ENCODE results near the gene RAD23A. TPM values are rescaled to one million over a fixed set of nuclear protein-coding genes. Genes with fewer than 3 reads are reported as not detected.

Gene RAD23A
- total and polyA plus RNA-seq, 10 of the 15 experiments (the other 5 are each of a cell fraction or from before 2014, with no cell fraction given): 8.8 to 198 (median 119) TPM

GRCh38 chr19:12983542-12984142 is 38.0 kb downstream of the RAD23A start (continued):
- no peak for TF ChIP-seq USF1 (IDR thresholded peaks at IDR 0.05; ENCODE audit: borderline replicate concordance, extremely low read length, insufficient read depth, low read depth, low read length)
- peak; percentile 53; the same call in 1 of the 2 replicates for TF ChIP-seq CREB1 (IDR thresholded peaks at IDR 0.05; ENCODE audit: low read depth)
- TF ChIP-seq POLR2AphosphoS2 (IDR thresholded peaks at IDR 0.05; ENCODE audit: low read depth, low read length): no peak
- TF ChIP-seq, protein P1, sequence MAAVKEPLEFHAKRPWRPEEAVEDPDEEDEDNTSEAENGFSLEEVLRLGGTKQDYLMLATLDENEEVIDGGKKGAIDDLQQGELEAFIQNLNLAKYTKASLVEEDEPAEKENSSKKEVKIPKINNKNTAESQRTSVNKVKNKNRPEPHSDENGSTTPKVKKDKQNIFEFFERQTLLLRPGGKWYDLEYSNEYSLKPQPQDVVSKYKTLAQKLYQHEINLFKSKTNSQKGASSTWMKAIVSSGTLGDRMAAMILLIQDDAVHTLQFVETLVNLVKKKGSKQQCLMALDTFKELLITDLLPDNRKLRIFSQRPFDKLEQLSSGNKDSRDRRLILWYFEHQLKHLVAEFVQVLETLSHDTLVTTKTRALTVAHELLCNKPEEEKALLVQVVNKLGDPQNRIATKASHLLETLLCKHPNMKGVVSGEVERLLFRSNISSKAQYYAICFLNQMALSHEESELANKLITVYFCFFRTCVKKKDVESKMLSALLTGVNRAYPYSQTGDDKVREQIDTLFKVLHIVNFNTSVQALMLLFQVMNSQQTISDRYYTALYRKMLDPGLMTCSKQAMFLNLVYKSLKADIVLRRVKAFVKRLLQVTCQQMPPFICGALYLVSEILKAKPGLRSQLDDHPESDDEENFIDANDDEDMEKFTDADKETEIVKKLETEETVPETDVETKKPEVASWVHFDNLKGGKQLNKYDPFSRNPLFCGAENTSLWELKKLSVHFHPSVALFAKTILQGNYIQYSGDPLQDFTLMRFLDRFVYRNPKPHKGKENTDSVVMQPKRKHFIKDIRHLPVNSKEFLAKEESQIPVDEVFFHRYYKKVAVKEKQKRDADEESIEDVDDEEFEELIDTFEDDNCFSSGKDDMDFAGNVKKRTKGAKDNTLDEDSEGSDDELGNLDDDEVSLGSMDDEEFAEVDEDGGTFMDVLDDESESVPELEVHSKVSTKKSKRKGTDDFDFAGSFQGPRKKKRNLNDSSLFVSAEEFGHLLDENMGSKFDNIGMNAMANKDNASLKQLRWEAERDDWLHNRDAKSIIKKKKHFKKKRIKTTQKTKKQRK (IDR thresholded peaks at IDR 0.05; ENCODE audit: low read depth, low read length): no peak
- no peak for TF ChIP-seq GABPA (IDR thresholded peaks at IDR 0.05; ENCODE audit: low read depth)
- no peak for TF ChIP-seq MTA2 (IDR thresholded peaks at IDR 0.05; ENCODE audit: low read depth)
- TF ChIP-seq ZNF217 (IDR thresholded peaks at IDR 0.05): peak; percentile 42; the same call in 1 of the 2 replicates
- 0 out of 4 replicates have a peak, but pooled peaks of 1 of the 2 experiments have one; percentile 25 for TF ChIP-seq SRF (IDR thresholded peaks at IDR 0.05; ENCODE audit: low read depth in 2 of 2, low read length in 2 of 2)
- TF ChIP-seq SMARCA5 (IDR thresholded peaks at IDR 0.05): peak; percentile 73
- TF ChIP-seq CHD1 (IDR thresholded peaks at IDR 0.05; ENCODE audit: low read depth, low read length): no peak
- TF ChIP-seq RBBP5 (conservative IDR thresholded peaks at IDR 0.05): no peak
- peak; percentile 62 for TF ChIP-seq RAD21 (IDR thresholded peaks at IDR 0.05; ENCODE audit: insufficient read depth, low read depth, low read length)
- TF ChIP-seq CREM (IDR thresholded peaks at IDR 0.05; ENCODE audit: low read depth): 0 out of 2 replicates have a peak, but pooled peaks have one; percentile 12
- no peak for TF ChIP-seq ATF2 (IDR thresholded peaks at IDR 0.05; ENCODE audit: low read length)
- TF ChIP-seq RB1 (IDR thresholded peaks at IDR 0.05; ENCODE audit: borderline replicate concordance): peak; percentile 69; the same call in 1 of the 2 replicates
- TF ChIP-seq HCFC1 (IDR thresholded peaks at IDR 0.05; ENCODE audit: low read length): 0 out of 2 replicates have a peak, but pooled peaks have one; percentile 17
- TF ChIP-seq NFYA (IDR thresholded peaks at IDR 0.05; ENCODE audit: borderline replicate concordance, low read depth, low read length): no peak
- TF ChIP-seq E2F4 (IDR thresholded peaks at IDR 0.05; ENCODE audit: low read depth, low read length): 0 out of 2 replicates have a peak, but pooled peaks have one; percentile 23
- TF ChIP-seq RELA (IDR thresholded peaks at IDR 0.05; ENCODE audit: borderline replicate concordance, partially characterized antibody): no peak
- 0 out of 2 replicates have a peak, but pooled peaks have one; percentile 21 for TF ChIP-seq MXI1 (IDR thresholded peaks at IDR 0.05; ENCODE audit: low read depth, low read length)
- 0 out of 2 replicates have a peak, but pooled peaks have one; percentile 34 for TF ChIP-seq GATAD2B (conservative IDR thresholded peaks at IDR 0.05; ENCODE audit: low read depth)

Measured in GM12878 (cell line).